GM18868 (cell line): ENCODE results near the gene GPR18.

Source experiments
- ATAC-seq: cut with Tn5 transposase; IDR thresholded peaks from one replicate; pipeline ENCODE4 v1.9.1; 2021; ENCODE audit warnings: mild to moderate bottlenecking, moderate library complexity; ENCODE audit not compliant: unreplicated experiment

The GPR18 gene

GRCh38 chr13:99258210-99258860, at the start of gene GPR18:
TSS of gene GPR18 (minus strand) at chr13:99258379. CDS start at chr13:99255872, 2,507 bp downstream.
- peak; percentile 84 for ATAC-seq

- ATAC-seq: peak; percentile 38
These were observed 49.6 kb upstream of the GPR18 start for GRCh38 chr13:99307648-99308339.

GRCh38 chr13:99307247-99307646, 49.1 kb upstream of the GPR18 start, which contains the start of gene GPR183:
TSS of gene GPR183 (minus strand) at chr13:99307399. CDS start at chr13:99296145, 11,254 bp downstream.
- peak; percentile 58 for ATAC-seq

- ATAC-seq: no peak
These were observed 47.4 kb upstream of the GPR18 start for GRCh38 chr13:99305566-99305965.

- ATAC-seq: no peak
These were observed 47.0 kb upstream of the GPR18 start for GRCh38 chr13:99305158-99305557.

- ATAC-seq: no peak
These were observed 46.4 kb upstream of the GPR18 start for GRCh38 chr13:99304541-99304940.

GRCh38 chr13:99303863-99304521, 45.8 kb upstream of the GPR18 start:
- ATAC-seq: no peak

- no peak for ATAC-seq
These were observed 44.7 kb upstream of the GPR18 start for GRCh38 chr13:99302637-99303505.

- peak; percentile 32 for ATAC-seq
These were observed 43.9 kb upstream of the GPR18 start for GRCh38 chr13:99301913-99302636.

GRCh38 chr13:99301056-99301838, 43.1 kb upstream of the GPR18 start:
- no peak for ATAC-seq

GRCh38 chr13:99299920-99300341, 41.8 kb upstream of the GPR18 start:
- no peak for ATAC-seq

- ATAC-seq: no peak
These were observed 41.2 kb upstream of the GPR18 start for GRCh38 chr13:99299256-99299919.

GRCh38 chr13:99298056-99298455, 39.9 kb upstream of the GPR18 start:
- no peak for ATAC-seq

- ATAC-seq: no peak
These were observed 39.2 kb upstream of the GPR18 start for GRCh38 chr13:99297331-99297730.

- peak; percentile 52 for ATAC-seq
These were observed 38.2 kb upstream of the GPR18 start for GRCh38 chr13:99296398-99296797.

GRCh38 chr13:99295488-99296252, 37.5 kb upstream of the GPR18 start:
- ATAC-seq: no peak

- ATAC-seq: no peak
These were observed 36.8 kb upstream of the GPR18 start for GRCh38 chr13:99294958-99295357.

GRCh38 chr13:99294198-99294597, 36.0 kb upstream of the GPR18 start:
- no peak for ATAC-seq
